Endothelial cell of umbilical vein (primary cell): ENCODE data around the gene TRIM47. TPM values are rescaled to one million over a fixed set of nuclear protein-coding genes. Genes with fewer than 3 reads are reported as not detected.

Source experiments
- BruUV-seq: library from RNA; stranded (reverse); fragments of 400-500 nt; replicated peaks from 2 replicates; lab custom pipeline; 2021; lab: Mats Ljungman, UMichigan
- CTCF ChIA-PET: fragments of 300-600, 350-600 bp; sonication (Branson Sonifier 250); formaldehyde crosslinking; loops from one replicate; lab custom pipeline; 2021; ENCODE audit warnings: antibody characterized with exemption, inconsistent platforms; lab: Charles Lee
- POLR2A ChIA-PET: fragments of 300-600, 350-600 bp; sonication (Branson Sonifier 250); formaldehyde crosslinking; loops from one replicate; lab custom pipeline; 2021; ENCODE audit warnings: antibody characterized with exemption, inconsistent platforms; lab: Charles Lee
- DNase-seq: peaks from one replicate; pipeline ENCODE4 v3.0.0-alpha.2; 2011; ENCODE audit warnings: low read depth, low spot score
- FAIRE-seq: peaks from 2 replicates; lab custom pipeline; 2011; peaks lifted over from hg19 to GRCh38; lab: Jason Lieb, UNC
- H2AFZ ChIP-seq: 2 replicates; pipeline ENCODE4 v1.6.0; 2012; ENCODE audit warnings: low read depth, low read length, control low read depth, inconsistent platforms
- H3K27ac ChIP-seq: 2 replicates; pipeline ENCODE4 v1.5.1; 2011; ENCODE audit warnings: low read depth, mild to moderate bottlenecking, control low read depth, low read length, moderate library complexity; ENCODE audit not compliant: insufficient read depth
- H3K27me3 ChIP-seq, 2 experiments: 2 replicates each; pipeline versions ENCODE4 v1.6.0 to v1.6.1; 2011; ENCODE audit warnings: low read length in 2 of 2, mixed read lengths in 1 of 2; ENCODE audit not compliant: control insufficient read depth in 2 of 2, insufficient read depth in 2 of 2
- H3K36me3 ChIP-seq, 2 experiments: 2 replicates in 1 of 2; 3 replicates in 1 of 2; pipeline ENCODE4 v1.5.1; 2011; ENCODE audit warnings: low read length in 2 of 2, mild to moderate bottlenecking in 1 of 2, moderate library complexity in 1 of 2; ENCODE audit not compliant: control insufficient read depth in 2 of 2, insufficient read depth in 2 of 2; ENCODE audit errors: extremely low read depth in 1 of 2
- H3K4me1 ChIP-seq: 3 replicates; pipeline ENCODE4 v1.5.1; 2011; ENCODE audit warnings: mild to moderate bottlenecking, low read length; ENCODE audit not compliant: control insufficient read depth, insufficient read depth; ENCODE audit errors: extremely low read depth
- H3K4me2 ChIP-seq: 2 replicates; pipeline ENCODE4 v1.6.1; 2011; ENCODE audit warnings: low read length, control low read depth, mixed read lengths; ENCODE audit not compliant: insufficient read depth
- H3K4me3 ChIP-seq, 3 experiments: fragments of 200-600 bp in 1 of 3; sonication (generic), shearing (Covaris generic) in 1 of 3; replicated peaks in 1 of 3; 2 replicates each; pipeline ENCODE4 v1.5.1; 2011 to 2016; ENCODE audit warnings: control low read depth in 3 of 3, low read length in 3 of 3, mild to moderate bottlenecking in 2 of 3, inconsistent platforms in 1 of 3, low read depth in 1 of 3, moderate library complexity in 1 of 3; ENCODE audit not compliant: insufficient read depth in 1 of 3
- H3K79me2 ChIP-seq: 2 replicates; pipeline ENCODE4 v1.6.0; 2012; ENCODE audit warnings: low read length, inconsistent platforms; ENCODE audit not compliant: control insufficient read depth, insufficient read depth
- H3K9ac ChIP-seq: replicated peaks from 2 replicates; pipeline ENCODE3; 2011; ENCODE audit warnings: low read length, control low read depth; ENCODE audit not compliant: insufficient read depth; ENCODE audit errors: extremely low read depth
- H3K9me1 ChIP-seq: replicated peaks from 3 replicates; pipeline ENCODE4 v1.6.0; 2011; ENCODE audit warnings: mild to moderate bottlenecking, low read length; ENCODE audit not compliant: control insufficient read depth, insufficient read depth; ENCODE audit errors: extremely low read depth
- H3K9me3 ChIP-seq: replicated peaks from 2 replicates; pipeline ENCODE4 v1.5.1; 2012; ENCODE audit warnings: low read length, inconsistent platforms; ENCODE audit not compliant: control insufficient read depth, insufficient read depth
- H4K20me1 ChIP-seq: replicated peaks from 2 replicates; pipeline ENCODE3; 2011; ENCODE audit warnings: mild to moderate bottlenecking, low read length; ENCODE audit not compliant: control insufficient read depth, insufficient read depth; ENCODE audit errors: extremely low read depth
- FOS ChIP-seq: IDR thresholded peaks from 2 replicates; pipeline ENCODE4 v1.6.1; 2011; ENCODE audit warnings: mild to moderate bottlenecking, low read length, moderate library complexity, borderline replicate concordance; ENCODE audit not compliant: insufficient read depth
- GATA2 ChIP-seq: IDR thresholded peaks from 2 replicates; pipeline ENCODE4 v1.7.0; 2011; ENCODE audit warnings: low read depth, mild to moderate bottlenecking, moderate library complexity, mixed read lengths, low read length; ENCODE audit not compliant: insufficient read length, insufficient read depth
- JUN ChIP-seq: IDR thresholded peaks from 2 replicates; pipeline ENCODE4 v1.6.1; 2011; ENCODE audit warnings: borderline replicate concordance, low read depth; ENCODE audit not compliant: insufficient read length, insufficient read depth
- MYC ChIP-seq: IDR thresholded peaks from one replicate; pipeline ENCODE4 v1.6.1; 2011; ENCODE audit warnings: mild to moderate bottlenecking, low read depth, low read length
- POLR2A ChIP-seq: IDR thresholded peaks from 2 replicates; pipeline ENCODE4 v1.6.1; 2012; ENCODE audit warnings: low read depth, mild to moderate bottlenecking, control low read depth, low read length
- dilution Hi-C: fragments of 300-500 bp; cut with MboI; formaldehyde crosslinking; loops from one replicate; pipeline ENCODE4 v1.15.0; 2019; ENCODE audit warnings: low sequenced_read_pairs; ENCODE audit not compliant: extremely low pct_ligation_motif_present
- intact Hi-C: fragments of 100-400 bp; cut with micrococcal nuclease; formaldehyde crosslinking; loops from one replicate; pipeline ENCODE4 v1.10.0; 2022
- polyA plus RNA-seq, 4 experiments: library from polyadenylated mRNA; depleted of rRNA in 3 of 4; stranded (reverse) in 3 of 4; unstranded in 1 of 4; fragments of >200 nt; gene quantifications; 2 replicates each; pipeline versions ENCODE4 v1.2.1 to v1.2.3, GENCODE V29; 2011 to 2012; ENCODE audit warnings: missing spikeins in 1 of 4
- total RNA-seq: library from RNA; stranded (reverse); gene quantifications from 2 replicates; pipeline ENCODE4 v1.2.3, GENCODE V29; 2021
- TF ChIP-seq, protein P1 (sequence below), 2 donors: IDR thresholded peaks; 1 replicate in 1 of 2; 2 replicates in 1 of 2; pipeline ENCODE4 v1.5.1; 2011; ENCODE audit warnings: low read length in 2 of 2, mild to moderate bottlenecking in 2 of 2, moderate library complexity in 2 of 2, control low read depth in 1 of 2, inconsistent platforms in 1 of 2, low read depth in 1 of 2; ENCODE audit not compliant: insufficient read depth in 1 of 2; ENCODE audit errors: extremely low read depth in 1 of 2
- TF ChIP-seq, protein P2 (sequence below): IDR thresholded peaks from 2 replicates; pipeline ENCODE4 v1.6.1; 2011; ENCODE audit not compliant: insufficient read depth, insufficient read length

The TRIM47 gene
- total and polyA plus RNA-seq, 2 donors (not counting 3 experiments of a cell fraction or from before 2014, with no cell fraction given) = 67.7 to 75.1 TPM

DNA sequence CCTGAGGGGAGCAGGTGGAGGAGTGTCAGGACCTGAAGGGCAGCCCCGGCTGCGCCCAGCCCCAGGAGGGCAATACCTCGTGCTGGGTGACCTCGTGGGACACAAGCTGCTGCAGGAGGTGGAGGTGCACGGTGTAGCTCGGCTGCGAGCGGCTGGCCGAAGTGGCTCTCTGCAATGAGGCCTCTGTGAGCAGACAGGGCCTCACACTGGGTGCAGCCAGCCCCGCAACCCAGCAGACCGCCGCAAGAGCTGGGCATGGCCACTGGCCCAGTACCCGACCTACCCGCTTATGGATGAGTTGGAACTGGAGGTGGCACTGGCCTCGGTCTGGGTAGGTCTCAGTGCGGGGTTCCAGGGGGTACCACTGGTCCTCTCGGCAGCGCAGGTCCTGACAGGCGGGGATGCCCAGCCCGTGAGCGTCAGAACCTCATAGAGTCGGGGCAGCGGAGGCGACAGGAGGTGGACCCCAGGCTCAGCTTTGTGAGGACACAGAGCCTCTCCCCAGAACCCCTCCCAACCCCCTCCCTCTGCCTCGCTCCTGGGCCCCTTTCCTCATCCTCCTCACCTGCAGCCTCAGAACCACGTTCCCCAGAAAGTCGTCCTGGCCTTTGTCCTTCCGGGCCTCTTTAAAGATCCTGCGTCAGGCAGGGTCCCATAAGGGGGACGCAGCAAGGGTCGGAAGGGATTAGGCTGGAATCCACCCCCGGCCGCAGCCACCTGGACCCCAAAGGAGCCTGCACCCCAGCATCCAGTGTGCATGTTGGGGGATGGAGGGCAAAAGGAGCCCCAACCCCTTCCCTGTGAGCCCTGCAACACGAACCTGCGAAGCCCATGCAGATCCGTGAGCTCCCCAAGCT is 38.2 kb downstream of the TRIM47 start:
- DNase-seq (no peak), FAIRE-seq (no peak)
- H4K20me1 ChIP-seq = no peaks in the 10 kb centered on the region
- dilution Hi-C loops = no loop called here
- H3K9ac ChIP-seq = no peak overlapping the region
- no peak overlapping the region for H3K27ac ChIP-seq
- no TSS peak for BruUV-seq
- H3K27me3 ChIP-seq = no peaks in the 10 kb centered on the region
- H3K79me2 ChIP-seq = no peaks in the 10 kb centered on the region
- H3K4me3 ChIP-seq = no peak overlapping the region
- CTCF ChIA-PET = interaction anchor here (0.7 to 1.6 kb wide), 7 partner anchors 9 to 29 kb away, joined by 3 to 13 read pairs (median 4); no protein-coding TSS in a partner anchor
- H3K9me3 ChIP-seq = no peaks in the 10 kb centered on the region
- H3K4me1 ChIP-seq = peaks cover 16% of the 10 kb centered on the region
- POLR2A ChIA-PET = interaction anchor here (0.7 to 1.0 kb wide), 2 partner anchors 19 to 60 kb away, joined by 3 to 4 read pairs; no protein-coding TSS in a partner anchor
- H3K9me1 ChIP-seq = no peaks in the 10 kb centered on the region
- intact Hi-C loops = no loop called here
- no peak for TF ChIP-seq GATA2
- no peak for TF ChIP-seq JUN
- no peaks in the 10 kb centered on the region for H3K36me3 ChIP-seq
- H3K4me2 ChIP-seq = no peak overlapping the region
- H2AFZ ChIP-seq = no peak overlapping the region

DNA sequence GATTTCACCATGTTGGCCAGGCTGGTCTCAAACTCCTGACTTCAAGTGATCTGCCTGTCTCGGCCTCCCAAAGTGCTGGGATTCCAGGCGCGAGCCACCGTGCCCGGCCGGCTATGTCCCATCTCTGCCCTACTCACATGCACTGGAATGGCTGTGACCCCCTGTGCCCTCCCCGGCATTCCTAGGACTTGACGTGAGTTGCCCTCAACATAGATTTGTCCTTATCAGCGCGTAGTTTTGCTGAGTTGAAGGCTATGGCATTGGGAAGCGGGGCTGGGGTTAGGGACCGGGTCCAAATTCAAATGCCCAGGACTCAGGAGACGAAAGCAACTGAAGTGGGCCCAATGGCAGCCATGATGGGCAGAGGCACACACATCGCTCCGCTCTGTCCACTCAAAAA is 40.0 kb downstream of the TRIM47 start:
- Histone ChIP-seq H3K9ac (no peak overlapping the region), H3K9me1 (no peaks in the 10 kb centered on the region), H3K4me3 (no peak overlapping the region), H3K9me3 (no peaks in the 10 kb centered on the region), H3K4me1 (peaks cover 1% of the 10 kb centered on the region), H3K79me2 (no peaks in the 10 kb centered on the region), H2AFZ (no peak overlapping the region), H3K27ac (no peak overlapping the region), H3K4me2 (no peak overlapping the region), H4K20me1 (no peaks in the 10 kb centered on the region), H3K36me3 (no peaks in the 10 kb centered on the region), H3K27me3 (no peaks in the 10 kb centered on the region)
- BruUV-seq = no TSS peak
- TF ChIP-seq, protein P1, sequence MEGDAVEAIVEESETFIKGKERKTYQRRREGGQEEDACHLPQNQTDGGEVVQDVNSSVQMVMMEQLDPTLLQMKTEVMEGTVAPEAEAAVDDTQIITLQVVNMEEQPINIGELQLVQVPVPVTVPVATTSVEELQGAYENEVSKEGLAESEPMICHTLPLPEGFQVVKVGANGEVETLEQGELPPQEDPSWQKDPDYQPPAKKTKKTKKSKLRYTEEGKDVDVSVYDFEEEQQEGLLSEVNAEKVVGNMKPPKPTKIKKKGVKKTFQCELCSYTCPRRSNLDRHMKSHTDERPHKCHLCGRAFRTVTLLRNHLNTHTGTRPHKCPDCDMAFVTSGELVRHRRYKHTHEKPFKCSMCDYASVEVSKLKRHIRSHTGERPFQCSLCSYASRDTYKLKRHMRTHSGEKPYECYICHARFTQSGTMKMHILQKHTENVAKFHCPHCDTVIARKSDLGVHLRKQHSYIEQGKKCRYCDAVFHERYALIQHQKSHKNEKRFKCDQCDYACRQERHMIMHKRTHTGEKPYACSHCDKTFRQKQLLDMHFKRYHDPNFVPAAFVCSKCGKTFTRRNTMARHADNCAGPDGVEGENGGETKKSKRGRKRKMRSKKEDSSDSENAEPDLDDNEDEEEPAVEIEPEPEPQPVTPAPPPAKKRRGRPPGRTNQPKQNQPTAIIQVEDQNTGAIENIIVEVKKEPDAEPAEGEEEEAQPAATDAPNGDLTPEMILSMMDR (IDR thresholded peaks at IDR 0.05; ENCODE audit: extremely low read depth in 1 of 2, insufficient read depth in 1 of 2, low read depth in 1 of 2, low read length in 2 of 2) = no peak
- TF ChIP-seq FOS (no peak), POLR2A (no peak), MYC (no peak), JUN (no peak), GATA2 (no peak)
- TF ChIP-seq, protein P2, sequence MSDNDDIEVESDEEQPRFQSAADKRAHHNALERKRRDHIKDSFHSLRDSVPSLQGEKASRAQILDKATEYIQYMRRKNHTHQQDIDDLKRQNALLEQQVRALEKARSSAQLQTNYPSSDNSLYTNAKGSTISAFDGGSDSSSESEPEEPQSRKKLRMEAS = no peak
- POLR2A ChIA-PET = no interaction called here
- no peak for DNase-seq
- dilution Hi-C loops = no loop called here
- intact Hi-C loops = no loop called here
- CTCF ChIA-PET = interaction anchor here (2.3 kb wide), 1 partner anchor 11 kb away, joined by 7 read pairs; no protein-coding TSS in a partner anchor
- no peak for FAIRE-seq
